Measurements from ENCODE around the gene UTY. TPM values are rescaled to one million over a fixed set of nuclear protein-coding genes. Genes with fewer than 3 reads are reported as not detected.

The UTY gene
- total RNA-seq, 1 experiment from 2014 or later = not detected

DNA sequence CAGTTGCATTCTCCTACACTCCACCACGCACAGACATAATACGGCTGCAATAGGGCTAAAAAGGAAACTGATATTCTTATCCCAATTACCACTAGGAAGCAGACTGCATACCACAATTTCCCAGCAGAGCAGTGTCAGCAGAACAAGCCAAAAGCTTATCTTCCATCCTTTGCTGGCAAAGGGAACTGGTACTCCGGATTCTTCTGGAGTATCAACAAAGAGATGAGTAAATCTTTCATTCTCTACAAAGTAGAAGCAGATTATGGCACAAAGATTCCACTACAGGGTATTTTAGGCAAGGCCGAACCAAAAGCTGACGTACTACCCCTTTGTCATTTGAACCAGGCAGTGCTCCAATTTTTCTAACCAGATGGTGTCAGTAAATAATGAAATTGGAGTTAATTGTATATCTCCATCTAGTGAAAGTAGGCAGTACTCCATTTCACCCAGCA, 56.5 kb downstream of the UTY start:
- POLR2A ChIA-PET (ENCODE audit: unreplicated experiment) = no interaction called here
- H3K4me1 ChIP-seq (ENCODE audit: insufficient read depth, low read length) = no peaks in the 10 kb centered on the region
- H3K9me2 ChIP-seq (replicated peaks; ENCODE audit: low read length) = no peaks in the 10 kb centered on the region
- H3K79me2 ChIP-seq (ENCODE audit: low read length) = no peaks in the 10 kb centered on the region
- H3K9me3 ChIP-seq (ENCODE audit: low read length) = no peaks in the 10 kb centered on the region
- no peak overlapping the region for H2AFZ ChIP-seq (ENCODE audit: low read length)
- ATAC-seq (no peak), DNase-seq (no peak)
- H3K27ac ChIP-seq (ENCODE audit: low read length) = no peak overlapping the region
- intact Hi-C loops (cut with micrococcal nuclease) = no loop called here
- no peaks in the 10 kb centered on the region for H4K20me1 ChIP-seq (ENCODE audit: low read length)
- H3F3A ChIP-seq (ENCODE audit: low read length, unreplicated experiment) = no peaks in the 10 kb centered on the region
- CTCF ChIA-PET = no interaction called here
- no peak overlapping the region for H3K4me2 ChIP-seq (ENCODE audit: low read length)
- no peak overlapping the region for H3K4me3 ChIP-seq (ENCODE audit: low read length)
- H3K27me3 ChIP-seq (ENCODE audit: low read length) = no peaks in the 10 kb centered on the region
- TF ChIP-seq EZH2phosphoT487 (IDR thresholded peaks at IDR 0.05; ENCODE audit: borderline replicate concordance, low read length) = no peak
- TF ChIP-seq EZH2 (IDR thresholded peaks at IDR 0.05; ENCODE audit: low read length, unreplicated experiment) = no peak
- TF ChIP-seq, protein P1, sequence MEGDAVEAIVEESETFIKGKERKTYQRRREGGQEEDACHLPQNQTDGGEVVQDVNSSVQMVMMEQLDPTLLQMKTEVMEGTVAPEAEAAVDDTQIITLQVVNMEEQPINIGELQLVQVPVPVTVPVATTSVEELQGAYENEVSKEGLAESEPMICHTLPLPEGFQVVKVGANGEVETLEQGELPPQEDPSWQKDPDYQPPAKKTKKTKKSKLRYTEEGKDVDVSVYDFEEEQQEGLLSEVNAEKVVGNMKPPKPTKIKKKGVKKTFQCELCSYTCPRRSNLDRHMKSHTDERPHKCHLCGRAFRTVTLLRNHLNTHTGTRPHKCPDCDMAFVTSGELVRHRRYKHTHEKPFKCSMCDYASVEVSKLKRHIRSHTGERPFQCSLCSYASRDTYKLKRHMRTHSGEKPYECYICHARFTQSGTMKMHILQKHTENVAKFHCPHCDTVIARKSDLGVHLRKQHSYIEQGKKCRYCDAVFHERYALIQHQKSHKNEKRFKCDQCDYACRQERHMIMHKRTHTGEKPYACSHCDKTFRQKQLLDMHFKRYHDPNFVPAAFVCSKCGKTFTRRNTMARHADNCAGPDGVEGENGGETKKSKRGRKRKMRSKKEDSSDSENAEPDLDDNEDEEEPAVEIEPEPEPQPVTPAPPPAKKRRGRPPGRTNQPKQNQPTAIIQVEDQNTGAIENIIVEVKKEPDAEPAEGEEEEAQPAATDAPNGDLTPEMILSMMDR (conservative IDR thresholded peaks at IDR 0.05; ENCODE audit: low read depth, low read length) = no peak
- H3K9ac ChIP-seq (ENCODE audit: low read length) = no peak overlapping the region
- H3K36me3 ChIP-seq (ENCODE audit: low read depth, low read length) = no peaks in the 10 kb centered on the region
- no TSS peak for BruUV-seq (replicated peaks)

DNA sequence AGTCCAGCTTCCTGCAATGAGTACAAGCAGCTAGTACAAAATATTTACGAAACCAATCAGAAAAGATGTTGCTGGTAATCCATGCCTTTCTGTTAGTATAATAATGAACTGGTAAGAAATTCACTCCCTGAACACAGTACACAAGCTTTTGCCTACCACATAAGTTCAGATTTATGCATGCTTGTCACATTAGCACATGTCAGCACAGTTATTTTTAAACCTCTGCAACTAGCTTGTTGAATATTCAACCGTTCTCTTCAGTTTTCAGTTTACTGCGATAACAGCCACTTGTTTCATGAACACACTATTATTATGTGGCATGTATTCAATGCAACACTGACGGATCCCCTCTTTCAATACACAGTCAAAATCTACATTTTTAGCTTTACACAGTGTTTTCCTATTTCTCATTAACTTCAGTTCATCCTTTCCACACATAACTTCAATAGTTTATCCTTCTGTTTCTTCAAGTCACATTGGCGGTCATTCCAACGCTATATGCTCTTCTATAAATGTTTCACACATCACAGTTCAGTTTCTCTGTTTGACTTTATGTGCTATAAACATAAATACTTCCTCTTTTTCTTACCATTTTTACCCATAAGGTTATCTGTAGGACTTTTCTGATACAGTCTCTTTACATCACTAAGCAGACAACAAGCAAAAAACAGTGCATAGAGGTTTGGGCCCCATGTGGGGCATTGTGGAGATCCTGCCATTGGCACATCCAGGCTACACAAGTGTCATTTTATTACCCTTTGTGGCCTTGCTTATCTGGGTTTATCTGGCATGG, 62.8 kb downstream of the UTY start:
- intact Hi-C loops (cut with micrococcal nuclease) = no loop called here
- POLR2A ChIA-PET (ENCODE audit: unreplicated experiment) = no interaction called here
- no peak for ATAC-seq

More for the DNA sequence above, 62.8 kb downstream of the UTY start:
- no TSS peak for BruUV-seq (replicated peaks)
- H3K27ac ChIP-seq (ENCODE audit: low read length) = no peak overlapping the region
- no peaks in the 10 kb centered on the region for H3K79me2 ChIP-seq (ENCODE audit: low read length)
- H3F3A ChIP-seq (ENCODE audit: low read length, unreplicated experiment) = no peaks in the 10 kb centered on the region
- no peaks in the 10 kb centered on the region for H3K9me3 ChIP-seq (ENCODE audit: low read length)
- no peaks in the 10 kb centered on the region for H3K9me2 ChIP-seq (replicated peaks; ENCODE audit: low read length)
- no peaks in the 10 kb centered on the region for H3K36me3 ChIP-seq (ENCODE audit: low read depth, low read length)
- TF ChIP-seq, protein P1 (conservative IDR thresholded peaks at IDR 0.05; ENCODE audit: low read depth, low read length) = no peak
- TF ChIP-seq EZH2phosphoT487 (IDR thresholded peaks at IDR 0.05; ENCODE audit: borderline replicate concordance, low read length) (no peak), EZH2 (IDR thresholded peaks at IDR 0.05; ENCODE audit: low read length, unreplicated experiment) (no peak)
- no peaks in the 10 kb centered on the region for H3K4me1 ChIP-seq (ENCODE audit: insufficient read depth, low read length)
- H3K9ac ChIP-seq (ENCODE audit: low read length) = no peak overlapping the region
- H4K20me1 ChIP-seq (ENCODE audit: low read length) = no peaks in the 10 kb centered on the region
- H3K4me3 ChIP-seq (ENCODE audit: low read length) = no peak overlapping the region
- DNase-seq = no peak
- H3K4me2 ChIP-seq (ENCODE audit: low read length) = no peak overlapping the region
- no peak overlapping the region for H2AFZ ChIP-seq (ENCODE audit: low read length)
- no peaks in the 10 kb centered on the region for H3K27me3 ChIP-seq (ENCODE audit: low read length)
- CTCF ChIA-PET = no interaction called here

Measured in PC-3 (cell line).